ENCODE data around the gene C1orf174.

C1orf174 gene

DNA sequence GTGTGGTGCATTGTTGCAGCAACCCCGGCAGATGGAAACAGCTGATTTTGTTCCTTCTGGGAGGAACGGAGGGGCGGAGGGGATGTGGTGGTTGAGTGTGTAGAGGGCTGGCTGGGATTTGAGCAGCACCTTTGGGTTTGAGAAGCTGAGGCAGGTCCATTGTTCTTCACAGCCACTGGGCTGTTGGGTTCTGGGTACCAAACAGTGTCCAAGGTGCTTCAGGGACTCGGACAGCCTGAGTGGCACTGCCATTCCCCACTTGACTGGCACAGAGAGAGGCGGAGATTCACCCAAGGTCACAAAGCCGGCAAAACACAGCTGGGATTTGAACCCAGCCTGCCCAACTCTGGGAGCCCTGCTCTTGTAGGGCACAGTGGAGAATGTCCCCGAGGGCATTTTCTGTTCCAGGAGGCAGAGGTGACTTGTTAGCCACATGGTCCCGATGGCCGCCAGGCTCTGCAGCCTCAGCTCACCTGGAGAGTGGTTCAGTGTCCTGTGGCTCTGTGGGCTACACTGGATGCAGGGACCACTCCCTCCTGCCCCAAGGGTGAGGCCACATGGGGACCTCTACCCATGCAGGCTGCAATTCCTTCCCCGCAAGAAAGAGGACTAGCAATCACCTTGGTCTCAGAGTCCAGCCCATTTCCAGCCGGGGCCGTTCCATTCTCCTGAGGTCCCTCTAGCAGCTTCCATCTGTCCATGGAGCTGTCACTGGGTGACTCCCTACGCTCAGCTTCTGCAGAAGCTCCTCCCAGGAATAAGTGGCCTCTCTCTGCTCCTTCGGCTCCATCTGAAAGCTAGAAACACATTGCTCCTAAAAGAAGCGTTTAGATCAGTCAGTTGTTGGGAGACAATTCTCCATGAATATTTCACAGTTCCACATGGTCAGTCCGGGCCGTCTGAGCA, 31.2 kb upstream of the C1orf174 start:
- Mint-ChIP-seq H3K36me3 (ENCODE audit: low read depth) (no peaks in the 10 kb centered on the region), H3K4me1 (peaks cover 2% of the 10 kb centered on the region), H3K4me3 (no peak overlapping the region), H3K27me3 (peaks cover 10% of the 10 kb centered on the region), H3K9me3 (peaks cover 14% of the 10 kb centered on the region), H3K27ac (no peak overlapping the region)
- no peak for ATAC-seq
- no peak for DNase-seq

DNA sequence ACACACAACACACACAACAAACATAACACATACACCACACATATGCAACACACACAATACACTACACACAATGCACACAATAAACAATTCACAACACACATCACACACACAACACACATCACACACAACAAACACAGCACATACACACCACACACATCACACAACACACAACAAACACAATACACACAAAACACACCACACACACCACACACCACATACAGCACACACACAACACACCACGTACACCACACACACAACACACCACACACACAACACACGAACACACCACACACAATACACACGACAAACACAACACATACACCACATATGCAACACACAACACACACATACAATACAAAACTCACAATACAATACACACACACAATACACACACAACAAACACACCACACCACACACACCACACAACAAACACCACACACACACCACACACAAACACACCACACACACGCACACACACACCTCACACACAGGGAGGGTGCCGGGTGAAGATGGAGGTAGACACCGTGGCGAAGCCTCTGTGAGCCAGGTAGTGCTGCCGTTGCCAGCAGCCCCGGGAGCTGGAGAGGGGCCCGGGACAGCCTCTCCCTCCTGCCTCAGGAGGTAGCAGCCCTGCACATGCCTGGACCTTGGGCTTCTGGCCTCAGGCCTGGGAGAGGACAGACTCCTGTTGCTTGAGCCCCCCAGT, 30.4 kb upstream of the C1orf174 start:
- H3K27ac Mint-ChIP-seq: peak overlapping the region; percentile 17
- no peak overlapping the region for H3K4me3 Mint-ChIP-seq
- ATAC-seq (no peak), DNase-seq (no peak)
- H3K27me3 Mint-ChIP-seq: peaks cover 10% of the 10 kb centered on the region
- peaks cover 14% of the 10 kb centered on the region for H3K9me3 Mint-ChIP-seq
- H3K36me3 Mint-ChIP-seq (ENCODE audit: low read depth): no peaks in the 10 kb centered on the region
- peaks cover 2% of the 10 kb centered on the region for H3K4me1 Mint-ChIP-seq

GRCh38 chr1:3929126-3929525, 29.1 kb upstream of the C1orf174 start:
- Mint-ChIP-seq H3K4me3 (no peak overlapping the region), H3K27ac (no peak overlapping the region), H3K9me3 (peaks cover 14% of the 10 kb centered on the region)

GRCh38 chr1:3928586-3928985, 28.5 kb upstream of the C1orf174 start:
- no peak for ATAC-seq
- Mint-ChIP-seq H3K27ac (no peak overlapping the region), H3K27me3 (peaks cover 4% of the 10 kb centered on the region), H3K9me3 (peaks cover 14% of the 10 kb centered on the region), H3K4me1 (peaks cover 2% of the 10 kb centered on the region), H3K36me3 (ENCODE audit: low read depth) (no peaks in the 10 kb centered on the region), H3K4me3 (no peak overlapping the region)
- no peak for DNase-seq

More at GRCh38 chr1:3929126-3929525, 29.1 kb upstream of the C1orf174 start:
- Mint-ChIP-seq H3K4me1 (peaks cover 2% of the 10 kb centered on the region), H3K36me3 (ENCODE audit: low read depth) (no peaks in the 10 kb centered on the region), H3K27me3 (peaks cover 5% of the 10 kb centered on the region)
- ATAC-seq (no peak), DNase-seq (no peak)

DNA sequence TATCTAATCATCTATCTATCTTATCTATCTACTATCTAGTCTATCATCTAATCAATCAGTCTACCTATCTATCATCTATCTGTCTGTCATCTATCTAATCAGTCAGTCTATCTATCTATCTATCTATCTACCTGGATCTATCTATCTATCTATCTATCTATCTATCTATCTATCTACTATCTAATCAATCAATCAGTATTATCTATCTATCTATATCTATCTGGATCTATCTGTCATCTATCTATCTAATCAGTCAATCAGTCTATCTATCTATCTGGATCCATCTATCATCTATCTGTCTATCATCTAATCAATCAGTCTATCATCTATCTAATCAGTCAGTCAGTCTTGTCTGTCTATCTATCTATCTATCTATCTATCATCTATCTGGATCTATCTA, 26.9 kb upstream of the C1orf174 start:
- Mint-ChIP-seq H3K4me3 (no peak overlapping the region), H3K27me3 (peaks cover 4% of the 10 kb centered on the region), H3K27ac (no peak overlapping the region), H3K4me1 (peaks cover 9% of the 10 kb centered on the region), H3K36me3 (ENCODE audit: low read depth) (no peaks in the 10 kb centered on the region), H3K9me3 (peaks cover 14% of the 10 kb centered on the region)
- DNase-seq (no peak), ATAC-seq (no peak)

DNA sequence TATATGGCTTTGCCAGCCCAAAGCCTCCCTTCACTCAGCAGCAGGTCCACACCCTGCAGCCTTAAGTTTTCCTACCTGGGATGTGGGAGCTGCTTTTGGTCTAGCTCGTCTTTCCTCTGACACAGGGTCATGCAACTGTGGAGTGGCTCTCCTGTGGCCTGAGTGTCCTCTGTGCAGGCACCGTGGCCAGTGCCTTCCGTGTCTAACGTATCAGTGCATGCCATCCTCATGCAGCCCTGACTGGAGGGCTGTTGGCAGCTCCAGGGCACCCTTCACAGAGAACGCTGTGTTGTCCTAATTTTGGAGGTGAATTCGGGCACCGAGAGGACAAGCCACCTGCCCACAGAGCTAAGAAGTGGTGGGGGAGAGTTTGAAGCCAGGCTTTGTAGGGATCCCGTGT, 25.7 kb upstream of the C1orf174 start:
- Mint-ChIP-seq H3K4me3 (no peak overlapping the region), H3K27me3 (peaks cover 8% of the 10 kb centered on the region), H3K27ac (no peak overlapping the region), H3K36me3 (ENCODE audit: low read depth) (no peaks in the 10 kb centered on the region), H3K9me3 (peaks cover 14% of the 10 kb centered on the region), H3K4me1 (peaks cover 10% of the 10 kb centered on the region)
- DNase-seq (no peak), ATAC-seq (no peak)

DNA sequence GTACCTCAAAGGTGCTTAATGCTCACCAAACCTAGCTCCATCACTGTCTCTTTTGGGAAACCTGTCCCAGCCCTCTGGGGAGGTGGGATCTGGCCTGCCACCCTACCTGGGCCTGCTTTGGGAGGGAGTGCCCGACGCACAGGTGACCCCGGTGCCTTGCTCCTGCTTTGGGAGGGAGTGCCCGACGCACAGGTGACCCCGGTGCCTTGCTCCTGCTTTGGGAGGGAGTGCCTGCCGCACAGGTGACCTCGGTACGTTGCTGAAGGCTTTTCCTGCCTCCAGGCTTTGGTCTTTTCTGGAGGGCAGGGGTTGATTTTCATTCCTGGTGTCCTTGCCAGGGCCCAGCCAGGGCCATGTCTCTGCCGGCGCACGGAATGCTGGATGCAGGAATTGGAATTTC, 25.2 kb upstream of the C1orf174 start:
- peaks cover 10% of the 10 kb centered on the region for H3K9me3 Mint-ChIP-seq
- ATAC-seq (no peak), DNase-seq (no peak)
- H3K4me3 Mint-ChIP-seq: no peak overlapping the region
- no peak overlapping the region for H3K27ac Mint-ChIP-seq
- peaks cover 8% of the 10 kb centered on the region for H3K4me1 Mint-ChIP-seq
- H3K27me3 Mint-ChIP-seq: peaks cover 6% of the 10 kb centered on the region
- no peaks in the 10 kb centered on the region for H3K36me3 Mint-ChIP-seq (ENCODE audit: low read depth)

DNA sequence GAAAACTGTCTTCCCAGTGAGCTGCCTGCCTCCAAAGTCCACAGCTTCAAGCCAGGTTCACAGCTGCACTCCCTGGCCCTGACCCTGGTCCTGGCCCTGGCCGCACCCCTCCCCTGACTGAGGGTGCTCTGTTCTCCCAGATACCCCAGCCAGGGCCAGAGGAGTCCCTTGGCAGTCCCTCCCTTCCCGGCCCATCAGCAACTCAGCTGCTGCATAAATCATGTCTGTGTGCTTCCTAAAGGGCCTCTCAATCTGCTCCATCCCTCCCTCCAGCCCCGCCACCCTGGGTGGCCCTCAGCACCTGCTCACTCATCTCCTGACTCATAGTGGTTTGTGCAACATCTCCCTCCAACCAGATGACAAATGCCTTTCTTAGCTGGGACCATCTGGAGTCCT, 24.8 kb upstream of the C1orf174 start:
- Mint-ChIP-seq H3K4me1 (peaks cover 8% of the 10 kb centered on the region), H3K36me3 (ENCODE audit: low read depth) (no peaks in the 10 kb centered on the region), H3K9me3 (peaks cover 6% of the 10 kb centered on the region), H3K4me3 (no peak overlapping the region), H3K27me3 (peaks cover 6% of the 10 kb centered on the region), H3K27ac (no peak overlapping the region)
- ATAC-seq: peak; percentile 25
- no peak for DNase-seq

DNA sequence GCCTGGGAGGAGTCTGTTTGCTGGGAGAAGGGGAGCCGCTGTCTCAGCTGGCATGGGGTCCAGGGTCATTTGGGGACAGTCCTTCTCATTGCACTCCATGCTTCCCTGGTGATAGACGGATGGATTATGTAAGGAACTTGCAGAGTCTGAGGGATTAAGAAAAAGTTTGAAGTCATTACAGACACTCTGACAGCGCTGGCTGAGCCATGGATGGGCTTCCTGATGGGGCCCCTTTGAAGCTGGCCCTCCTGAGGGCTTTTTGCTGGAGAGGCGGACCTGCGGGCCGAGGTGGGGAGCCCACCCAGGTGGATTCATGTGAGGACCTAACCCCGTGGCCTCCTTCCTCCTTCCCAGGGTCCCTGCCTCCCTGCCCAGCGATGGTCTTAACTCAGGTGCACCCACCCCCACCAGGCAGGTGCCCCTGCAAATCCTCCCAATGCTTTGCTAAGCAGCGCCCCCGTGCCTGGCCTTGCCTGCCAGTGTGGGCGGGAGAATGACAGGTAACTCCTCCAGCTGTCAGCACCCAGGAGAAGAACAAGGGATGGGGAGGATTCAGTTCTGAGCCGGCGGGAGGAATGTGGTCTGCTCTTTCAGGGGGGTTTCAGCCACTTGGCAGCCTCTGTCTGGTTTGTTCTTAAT, 24.2 kb upstream of the C1orf174 start:
- Mint-ChIP-seq H3K4me3 (no peak overlapping the region), H3K27ac (no peak overlapping the region)

GRCh38 chr1:3923378-3924185, 23.5 kb upstream of the C1orf174 start:
- H3K4me3 Mint-ChIP-seq: no peak overlapping the region
- H3K27me3 Mint-ChIP-seq: peaks cover 6% of the 10 kb centered on the region
- no peaks in the 10 kb centered on the region for H3K9me3 Mint-ChIP-seq
- DNase-seq: no peak
- no peaks in the 10 kb centered on the region for H3K36me3 Mint-ChIP-seq (ENCODE audit: low read depth)
- H3K4me1 Mint-ChIP-seq: peaks cover 8% of the 10 kb centered on the region
- no peak for ATAC-seq
- no peak overlapping the region for H3K27ac Mint-ChIP-seq

More for the DNA sequence above, 24.2 kb upstream of the C1orf174 start:
- Mint-ChIP-seq H3K36me3 (ENCODE audit: low read depth) (no peaks in the 10 kb centered on the region), H3K9me3 (peaks cover 4% of the 10 kb centered on the region), H3K27me3 (peaks cover 6% of the 10 kb centered on the region), H3K4me1 (peaks cover 8% of the 10 kb centered on the region)
- no peak for ATAC-seq
- DNase-seq: no peak

DNA sequence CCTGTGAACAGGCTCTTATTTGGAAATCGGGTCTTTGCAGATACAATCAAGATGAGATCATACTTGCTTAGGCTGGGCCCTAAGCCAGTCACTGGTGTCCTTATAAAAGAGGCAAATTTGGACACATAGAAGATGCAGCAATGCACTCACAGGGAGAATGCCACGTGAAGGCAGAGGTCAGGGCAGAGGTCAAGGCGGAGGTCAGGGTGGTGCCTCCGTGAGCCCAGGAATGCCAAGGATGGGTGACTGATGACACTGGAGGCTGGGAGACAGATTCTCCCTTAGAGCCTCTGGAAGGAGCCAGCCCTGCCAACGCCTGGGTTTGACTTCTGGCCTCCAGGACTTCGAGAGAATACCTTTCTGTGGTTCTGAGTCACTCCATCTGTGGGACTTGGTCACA, 22.8 kb upstream of the C1orf174 start:
- ATAC-seq: no peak
- peaks cover 8% of the 10 kb centered on the region for H3K4me1 Mint-ChIP-seq
- no peaks in the 10 kb centered on the region for H3K36me3 Mint-ChIP-seq (ENCODE audit: low read depth)
- peaks cover 6% of the 10 kb centered on the region for H3K27me3 Mint-ChIP-seq
- no peak for DNase-seq
- H3K9me3 Mint-ChIP-seq: no peaks in the 10 kb centered on the region
- no peak overlapping the region for H3K4me3 Mint-ChIP-seq
- H3K27ac Mint-ChIP-seq: no peak overlapping the region

DNA sequence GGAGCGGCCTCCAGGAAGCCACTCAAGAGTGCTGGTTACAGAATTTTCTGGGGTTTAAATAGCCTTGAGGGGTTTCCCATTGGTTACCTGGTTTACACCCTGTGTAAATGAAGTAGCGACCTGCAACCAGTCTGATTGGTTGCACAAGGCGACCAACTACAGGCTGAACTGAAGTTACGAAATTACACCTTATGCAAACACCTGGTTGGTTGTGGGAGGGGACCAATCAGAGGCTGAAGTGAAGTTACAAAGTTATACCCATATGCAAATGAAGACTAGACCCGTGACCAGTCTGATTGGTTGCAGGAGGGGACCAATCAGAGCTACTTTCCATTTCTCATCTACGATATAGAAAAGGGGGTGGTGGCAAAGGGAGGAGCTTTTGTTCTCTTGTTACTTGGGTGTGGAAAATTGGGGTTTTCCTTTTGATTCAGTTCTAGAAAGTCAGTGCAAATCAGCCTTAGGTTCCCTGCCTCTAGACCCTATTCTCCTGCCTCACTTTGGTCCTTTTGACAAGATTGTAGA, 22.2 kb upstream of the C1orf174 start:
- Mint-ChIP-seq H3K9me3 (no peaks in the 10 kb centered on the region), H3K27ac (no peak overlapping the region), H3K4me3 (no peak overlapping the region), H3K36me3 (ENCODE audit: low read depth) (no peaks in the 10 kb centered on the region), H3K27me3 (peaks cover 6% of the 10 kb centered on the region), H3K4me1 (peaks cover 8% of the 10 kb centered on the region)
- DNase-seq (no peak), ATAC-seq (peak; percentile 41)

GRCh38 chr1:3921765-3922164, 21.7 kb upstream of the C1orf174 start:
- ATAC-seq: no peak
- peaks cover 6% of the 10 kb centered on the region for H3K27me3 Mint-ChIP-seq
- H3K36me3 Mint-ChIP-seq (ENCODE audit: low read depth): no peaks in the 10 kb centered on the region

DNA sequence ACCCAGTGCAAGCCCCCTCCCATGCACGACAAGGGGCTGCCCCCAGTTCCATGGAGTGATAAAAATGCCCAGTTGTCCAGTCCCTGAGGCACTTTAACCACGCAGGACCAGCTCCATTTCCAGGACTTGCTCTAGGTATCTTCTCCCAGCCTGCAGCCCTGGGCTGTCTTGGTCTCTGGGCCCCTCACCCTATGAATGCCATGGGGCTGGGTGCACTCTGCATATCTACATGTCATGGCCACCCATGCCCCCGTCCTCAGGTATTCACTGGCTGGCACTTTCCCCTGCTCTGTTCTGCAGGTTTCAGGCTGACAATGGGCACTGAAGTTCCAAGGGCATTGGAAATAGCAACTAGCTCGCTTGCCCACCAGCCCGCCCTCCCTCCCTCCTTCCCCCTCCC, 19.6 kb upstream of the C1orf174 start:
- Mint-ChIP-seq H3K27me3 (peaks cover 5% of the 10 kb centered on the region), H3K4me1 (peaks cover 8% of the 10 kb centered on the region)

More at GRCh38 chr1:3921765-3922164, 21.7 kb upstream of the C1orf174 start:
- Mint-ChIP-seq H3K27ac (no peak overlapping the region), H3K9me3 (no peaks in the 10 kb centered on the region), H3K4me1 (peaks cover 8% of the 10 kb centered on the region), H3K4me3 (no peak overlapping the region)
- no peak for DNase-seq

More for the DNA sequence above, 19.6 kb upstream of the C1orf174 start:
- Mint-ChIP-seq H3K4me3 (no peak overlapping the region), H3K36me3 (ENCODE audit: low read depth) (no peaks in the 10 kb centered on the region), H3K9me3 (no peaks in the 10 kb centered on the region), H3K27ac (no peak overlapping the region)
- no peak for DNase-seq
- ATAC-seq: no peak
